Measurements from ENCODE around the gene GNG10. TPM values are rescaled to one million over a fixed set of nuclear protein-coding genes. Genes with fewer than 3 reads are reported as not detected.

Gene GNG10
- total RNA-seq, 1 experiment from 2014 or later: 21.5 TPM

GRCh38 chr9:111632695-111633388, 28.6 kb upstream of the GNG10 start:
- H3K27ac Mint-ChIP-seq (ENCODE audit: unreplicated experiment): no peak overlapping the region
- intact Hi-C loops (cut with micrococcal nuclease; ENCODE audit: unreplicated experiment): loop anchor here (10.0 kb wide), 1 partner anchor 92 kb away; no protein-coding TSS in a partner anchor
- BruUV-seq (replicated peaks): no TSS peak

GRCh38 chr9:111633389-111633736, 28.0 kb upstream of the GNG10 start:
- Mint-ChIP-seq H3K27me3 (ENCODE audit: unreplicated experiment) (no peaks in the 10 kb centered on the region), H3K27ac (ENCODE audit: unreplicated experiment) (no peak overlapping the region), H3K9me3 (ENCODE audit: low read depth, unreplicated experiment) (no peaks in the 10 kb centered on the region), H3K4me3 (ENCODE audit: low read depth, unreplicated experiment) (peak overlapping the region; percentile 97), H3K4me1 (ENCODE audit: low read depth, unreplicated experiment) (peaks cover 20% of the 10 kb centered on the region), H3K36me3 (ENCODE audit: insufficient read depth, unreplicated experiment) (peaks cover 20% of the 10 kb centered on the region)
- BruUV-seq (replicated peaks): no TSS peak
- TF ChIP-seq CTCF (IDR thresholded peaks at IDR 0.05; ENCODE audit: unreplicated experiment): no peak
- no peak for DNase-seq
- intact Hi-C loops (cut with micrococcal nuclease; ENCODE audit: unreplicated experiment): loop anchor here (10.0 kb wide), 1 partner anchor 91 kb away; no protein-coding TSS in a partner anchor
- CTCF ChIA-PET: no interaction called here

More at GRCh38 chr9:111632695-111633388, 28.6 kb upstream of the GNG10 start:
- Mint-ChIP-seq H3K4me1 (ENCODE audit: low read depth, unreplicated experiment) (peaks cover 20% of the 10 kb centered on the region), H3K27me3 (ENCODE audit: unreplicated experiment) (no peaks in the 10 kb centered on the region), H3K9me3 (ENCODE audit: low read depth, unreplicated experiment) (no peaks in the 10 kb centered on the region), H3K36me3 (ENCODE audit: insufficient read depth, unreplicated experiment) (peaks cover 20% of the 10 kb centered on the region), H3K4me3 (ENCODE audit: low read depth, unreplicated experiment) (peak overlapping the region; percentile 97)
- DNase-seq: no peak
- TF ChIP-seq CTCF (IDR thresholded peaks at IDR 0.05; ENCODE audit: unreplicated experiment): no peak
- CTCF ChIA-PET: interaction anchor here (0.5 kb wide), 1 partner anchor 250 kb away, joined by 3 read pairs; no protein-coding TSS in a partner anchor

DNA sequence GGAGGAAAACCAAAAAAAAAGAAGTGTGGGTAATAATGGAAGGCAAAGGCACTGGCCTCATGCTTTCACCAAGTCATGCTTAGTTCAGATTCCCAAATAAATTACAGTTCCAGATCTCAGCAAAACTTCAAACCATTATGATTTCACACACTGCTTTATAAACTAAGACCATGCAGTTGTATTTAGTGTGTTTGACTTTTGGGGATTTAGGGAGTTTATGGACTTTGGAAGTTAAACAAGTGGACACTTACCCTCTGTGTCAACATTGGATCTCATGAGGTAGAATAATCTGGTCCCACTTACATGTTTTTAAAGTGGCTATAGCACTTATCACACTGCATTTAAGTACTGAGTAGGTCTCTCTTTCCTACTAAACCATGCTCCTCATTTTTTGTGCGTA, 26.5 kb upstream of the GNG10 start:
- CTCF ChIA-PET: no interaction called here
- Mint-ChIP-seq H3K9me3 (ENCODE audit: low read depth, unreplicated experiment) (no peaks in the 10 kb centered on the region), H3K4me1 (ENCODE audit: low read depth, unreplicated experiment) (peaks cover 20% of the 10 kb centered on the region), H3K27me3 (ENCODE audit: unreplicated experiment) (no peaks in the 10 kb centered on the region), H3K27ac (ENCODE audit: unreplicated experiment) (no peak overlapping the region), H3K36me3 (ENCODE audit: insufficient read depth, unreplicated experiment) (peaks cover 20% of the 10 kb centered on the region), H3K4me3 (ENCODE audit: low read depth, unreplicated experiment) (no peak overlapping the region)
- no peak for TF ChIP-seq CTCF (IDR thresholded peaks at IDR 0.05; ENCODE audit: unreplicated experiment)
- no TSS peak for BruUV-seq (replicated peaks)
- DNase-seq: no peak
- intact Hi-C loops (cut with micrococcal nuclease; ENCODE audit: unreplicated experiment): loop anchor here (10.0 kb wide), 1 partner anchor 90 kb away; no protein-coding TSS in a partner anchor

DNA sequence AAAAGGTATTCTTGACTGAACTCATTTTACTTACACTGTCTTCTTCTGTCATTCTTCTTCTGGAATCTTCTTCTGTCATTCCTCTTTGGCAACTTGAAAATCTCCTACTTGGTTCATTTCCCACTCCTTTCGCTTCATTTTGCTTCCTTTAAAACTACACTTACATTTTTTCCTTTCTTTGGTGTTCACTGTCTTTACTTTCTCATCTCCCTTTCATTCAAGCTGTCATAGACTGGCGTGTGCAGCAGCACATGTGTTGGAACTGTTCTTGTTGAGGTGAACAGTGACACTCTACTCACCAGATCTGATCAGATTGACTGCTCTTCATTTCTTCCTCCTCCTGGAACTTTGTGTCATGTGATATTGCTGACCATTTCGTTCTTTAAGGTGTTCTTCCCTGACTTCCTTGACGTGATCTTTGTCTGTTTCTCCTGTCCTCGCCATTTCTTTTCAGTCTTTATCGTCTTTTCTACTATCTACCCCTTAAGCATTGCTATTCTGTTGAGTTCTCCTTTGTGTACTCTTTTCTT, 23.9 kb upstream of the GNG10 start:
- Mint-ChIP-seq H3K4me3 (ENCODE audit: low read depth, unreplicated experiment) (no peak overlapping the region), H3K9me3 (ENCODE audit: low read depth, unreplicated experiment) (no peaks in the 10 kb centered on the region), H3K27me3 (ENCODE audit: unreplicated experiment) (no peaks in the 10 kb centered on the region), H3K36me3 (ENCODE audit: insufficient read depth, unreplicated experiment) (no peaks in the 10 kb centered on the region), H3K4me1 (ENCODE audit: low read depth, unreplicated experiment) (peaks cover 20% of the 10 kb centered on the region), H3K27ac (ENCODE audit: unreplicated experiment) (no peak overlapping the region)
- intact Hi-C loops (cut with micrococcal nuclease; ENCODE audit: unreplicated experiment): loop anchor here (10.0 kb wide), 1 partner anchor 87 kb away; no protein-coding TSS in a partner anchor
- no TSS peak for BruUV-seq (replicated peaks)
- TF ChIP-seq CTCF (IDR thresholded peaks at IDR 0.05; ENCODE audit: unreplicated experiment): no peak
- CTCF ChIA-PET: no interaction called here
- DNase-seq: no peak

Data from Calu3 (cell line).